HS-27A (cell line): ENCODE results near the gene SGO1.

ENCODE experiments used
- DNase-seq: peaks from one replicate; pipeline ENCODE4 v3.0.0-alpha.2; 2012; ENCODE audit warnings: low read depth, missing footprints

Gene SGO1

GRCh38 chr3:20154928-20155327, 31.1 kb downstream of the SGO1 start:
- no peak for DNase-seq

GRCh38 chr3:20154078-20154477, 31.9 kb downstream of the SGO1 start:
- no peak for DNase-seq

- DNase-seq: no peak
Observed at GRCh38 chr3:20148466-20148865, 37.5 kb downstream of the SGO1 start.

- no peak for DNase-seq
Observed at GRCh38 chr3:20147361-20147760, 38.6 kb downstream of the SGO1 start.

GRCh38 chr3:20146301-20146700, 39.7 kb downstream of the SGO1 start:
- DNase-seq: no peak

GRCh38 chr3:20145874-20146273, 40.1 kb downstream of the SGO1 start:
- no peak for DNase-seq

- DNase-seq: no peak
Observed at GRCh38 chr3:20143519-20143918, 42.5 kb downstream of the SGO1 start.

- no peak for DNase-seq
Observed at GRCh38 chr3:20142517-20142916, 43.5 kb downstream of the SGO1 start.

- DNase-seq: no peak
Observed at GRCh38 chr3:20141851-20142250, 44.2 kb downstream of the SGO1 start.

- DNase-seq: no peak
Observed at GRCh38 chr3:20141316-20141715, 44.7 kb downstream of the SGO1 start.

GRCh38 chr3:20140881-20141280, 45.1 kb downstream of the SGO1 start:
- DNase-seq: no peak

GRCh38 chr3:20137647-20138046, 48.4 kb downstream of the SGO1 start:
- no peak for DNase-seq

GRCh38 chr3:20136231-20136630, 49.8 kb downstream of the SGO1 start:
- no peak for DNase-seq

GRCh38 chr3:20130106-20130505, 55.9 kb downstream of the SGO1 start:
- no peak for DNase-seq

- DNase-seq: no peak
Observed at GRCh38 chr3:20128358-20128757, 57.6 kb downstream of the SGO1 start.

GRCh38 chr3:20125897-20126296, 60.1 kb downstream of the SGO1 start:
- no peak for DNase-seq

- no peak for DNase-seq
Observed at GRCh38 chr3:20125289-20125688, 60.7 kb downstream of the SGO1 start.

- no peak for DNase-seq
Observed at GRCh38 chr3:20123131-20123652, 62.8 kb downstream of the SGO1 start.

- DNase-seq: no peak
Observed at GRCh38 chr3:20121088-20121487, 64.9 kb downstream of the SGO1 start.
